K562 (cell line): Measurements from ENCODE around the gene SCN1B. TPM values are rescaled to one million over a fixed set of nuclear protein-coding genes. Genes with fewer than 3 reads are reported as not detected.

Experiments
- ATAC-seq: fragments of 200-7000 bp; cut with Tn5 transposase; 3 replicates; pipeline ENCODE4 v1.9.1; 2020; ENCODE audit warnings: moderate library complexity
- BruUV-seq: library from RNA; stranded (reverse); fragments of 400-500 nt; replicated peaks from 2 replicates; lab custom pipeline; 2021; lab: Mats Ljungman, UMichigan
- CTCF ChIA-PET: fragments of 300-600 bp; formaldehyde crosslinking; extraction: SDS; loops from one replicate; lab custom pipeline; 2021; ENCODE audit warnings: low intra/inter-chr PET ratio; lab: Yijun Ruan, JAX
- POLR2A ChIA-PET: fragments of 300-600, 350-650 bp; sonication (Branson Sonifier 250); formaldehyde crosslinking; extraction: SDS; loops from one replicate; lab custom pipeline; 2021; ENCODE audit warnings: antibody characterized with exemption, inconsistent platforms; lab: Yijun Ruan, JAX
- DNase-seq, 4 experiments: peaks; one replicate each; pipeline versions ENCODE4 v3.0.0 to v3.0.0-alpha.2; 2011 to 2018; ENCODE audit warnings: low spot score in 3 of 4, mixed read lengths in 3 of 4; ENCODE audit errors: extremely low read depth in 1 of 4
- FAIRE-seq: peaks from 2 replicates; lab custom pipeline; 2011; peaks lifted over from hg19 to GRCh38; lab: Jason Lieb, UNC
- H2AFZ ChIP-seq: 2 replicates; pipeline ENCODE4 v1.6.0; 2011; ENCODE audit warnings: low read depth, low read length, control low read depth, inconsistent platforms
- H3K27ac ChIP-seq: fragments of 200-600 bp; 3 replicates; pipeline ENCODE4 v1.8.0; 2011; ENCODE audit warnings: low read depth, mild to moderate bottlenecking, control low read depth, inconsistent platforms, low read length, moderate library complexity, mixed read lengths; ENCODE audit errors: extremely low read depth
- H3K27me3 ChIP-seq, 2 experiments: fragments of 300-600 bp in 1 of 2; 2 replicates in 1 of 2; 3 replicates in 1 of 2; pipeline versions ENCODE4 v1.6.0 to v1.8.0; 2011; ENCODE audit warnings: inconsistent platforms in 2 of 2, low read length in 2 of 2, mild to moderate bottlenecking in 1 of 2, mixed read lengths in 1 of 2, moderate library complexity in 1 of 2; ENCODE audit not compliant: control insufficient read depth in 2 of 2, insufficient read depth in 2 of 2
- H3K36me3 ChIP-seq: fragments of 300-600 bp; 3 replicates; pipeline ENCODE4 v1.8.0; 2011; ENCODE audit warnings: mild to moderate bottlenecking, low read length, inconsistent platforms; ENCODE audit not compliant: control insufficient read depth, insufficient read depth
- H3K4me1 ChIP-seq, 2 experiments: fragments of 200-600 bp in 1 of 2; replicated peaks in 1 of 2; 2 replicates in 1 of 2; 3 replicates in 1 of 2; pipeline versions ENCODE4 v1.5.1 to v1.8.0; 2011; ENCODE audit warnings: inconsistent platforms in 2 of 2, low read length in 2 of 2, mild to moderate bottlenecking in 1 of 2, mixed read lengths in 1 of 2, moderate library complexity in 1 of 2; ENCODE audit not compliant: control insufficient read depth in 2 of 2, insufficient read depth in 2 of 2
- H3K4me2 ChIP-seq: 2 replicates; pipeline ENCODE4 v1.6.1; 2011; ENCODE audit warnings: low read length, control low read depth, inconsistent platforms, mixed read lengths; ENCODE audit not compliant: insufficient read depth
- H3K4me3 ChIP-seq: fragments of 200-600 bp; sonication (generic), shearing (Covaris generic); 2 replicates; pipeline ENCODE4 v1.5.1; 2016; ENCODE audit warnings: control low read depth, inconsistent platforms
- H3K79me2 ChIP-seq: fragments of 200-600 bp; 3 replicates; pipeline ENCODE4 v1.8.0; 2011; ENCODE audit warnings: low read length, inconsistent platforms; ENCODE audit not compliant: control insufficient read depth, insufficient read depth
- H3K9ac ChIP-seq, 2 experiments: 2 replicates each; pipeline versions ENCODE4 v1.6.0 to v1.6.1; 2011; ENCODE audit warnings: low read depth in 2 of 2, low read length in 2 of 2, control low read depth in 1 of 2, inconsistent platforms in 1 of 2, mild to moderate bottlenecking in 1 of 2, mixed read lengths in 1 of 2; ENCODE audit not compliant: insufficient read depth in 1 of 2
- H3K9me1 ChIP-seq: one replicate; pipeline ENCODE4 v1.6.0; 2011; ENCODE audit warnings: inconsistent platforms, mild to moderate bottlenecking, low read length, moderate library complexity; ENCODE audit not compliant: control insufficient read depth, insufficient read depth
- H3K9me3 ChIP-seq: replicated peaks from 2 replicates; pipeline ENCODE4 v1.5.1; 2011; ENCODE audit warnings: low read depth, low read length, inconsistent platforms; ENCODE audit not compliant: control insufficient read depth, insufficient read depth
- H4K20me1 ChIP-seq: replicated peaks from 2 replicates; pipeline ENCODE4 v1.6.1; 2011; ENCODE audit warnings: low read length, inconsistent platforms, mixed read lengths; ENCODE audit not compliant: control insufficient read depth, insufficient read depth
- ATF6 ChIP-seq: sonication (generic); formaldehyde crosslinking; IDR thresholded peaks from 2 replicates; pipeline ENCODE4 v1.4.0; 2020; ENCODE audit warnings: mild to moderate bottlenecking, missing genetic modification reagents
- CTCF ChIP-seq, 3 experiments: IDR thresholded peaks in 2 of 3; conservative IDR thresholded peaks in 1 of 3; 2 replicates each; pipeline ENCODE4 v1.5.1; 2011 to 2012; ENCODE audit warnings: low read length in 3 of 3, mild to moderate bottlenecking in 3 of 3, control low read depth in 2 of 3, improper control_type of control experiment in 1 of 3, inconsistent platforms in 1 of 3, low read depth in 1 of 3, mixed read lengths in 1 of 3, moderate library complexity in 1 of 3; ENCODE audit not compliant: insufficient read depth in 2 of 3
- GATA2 ChIP-seq: sonication (generic); formaldehyde crosslinking; IDR thresholded peaks from 2 replicates; pipeline ENCODE4 v1.4.0; 2020; ENCODE audit warnings: mild to moderate bottlenecking, missing genetic modification reagents
- KLF16 ChIP-seq: IDR thresholded peaks from 2 replicates; pipeline ENCODE4 v1.6.1; 2016; ENCODE audit warnings: antibody characterized with exemption
- NELFE ChIP-seq: IDR thresholded peaks from 2 replicates; pipeline ENCODE4 v1.6.1; 2011; ENCODE audit warnings: mild to moderate bottlenecking; ENCODE audit not compliant: insufficient read depth, insufficient read length
- NFATC3 ChIP-seq: fragments of 450-650 bp; IDR thresholded peaks from 2 replicates; pipeline ENCODE4 v1.6.1; 2017; ENCODE audit warnings: mild to moderate bottlenecking
- POLR2AphosphoS2 ChIP-seq: IDR thresholded peaks from 2 replicates; pipeline ENCODE4 v1.6.1; 2012; ENCODE audit warnings: low read length, improper control_type of control experiment
- RBM15 ChIP-seq: fragments of 200-400 bp; formaldehyde crosslinking; IDR thresholded peaks from 2 replicates; pipeline ENCODE4 v1.6.1; 2018; ENCODE audit warnings: mild to moderate bottlenecking, low read length, moderate library complexity; ENCODE audit not compliant: insufficient read depth
- SAP30 ChIP-seq: fragments of 200-600 bp; sonication (generic); IDR thresholded peaks from 2 replicates; pipeline ENCODE4 v1.6.1; 2012; ENCODE audit warnings: borderline replicate concordance, low read depth, mild to moderate bottlenecking, moderate library complexity, low read length, control low read depth, inconsistent platforms; ENCODE audit not compliant: insufficient read depth, poor library complexity, severe bottlenecking
- ZNF79 ChIP-seq: fragments of 250-450 bp; sonication (Bioruptor Pico); IDR thresholded peaks from 2 replicates; pipeline ENCODE4 v1.4.0; 2020; ENCODE audit warnings: low read depth, mild to moderate bottlenecking, moderate library complexity
- WGBS: fragments of 100-300 bp; shearing (Covaris generic); methylation state at CpG from one replicate; pipeline ENCODE4 v1.1.6; 2016; ENCODE audit warnings: low coverage, mixed read lengths; ENCODE audit not compliant: insufficient coverage; ENCODE audit errors: missing lambda C conversion rate; 5-methylcytosine and 5-hydroxymethylcytosine counted together
- in situ Hi-C: fragments of 300-500 bp; cut with MboI; formaldehyde crosslinking; loops from 4 replicates; pipeline ENCODE4 v1.15.0; 2018; ENCODE audit warnings: inconsistent platforms, mixed read lengths
- intact Hi-C: fragments of 100-400 bp; cut with micrococcal nuclease; formaldehyde crosslinking; loops from 2 replicates; pipeline ENCODE4 v1.14.2; 2022
- polyA plus RNA-seq, 8 experiments: library from polyadenylated mRNA; depleted of rRNA in 4 of 8; stranded (reverse) in 5 of 8; unstranded in 3 of 8; fragments of >200 nt; fragmentation: Nextera tagmentation in 2 of 8; fragmentation: Illumina TruSeq in 1 of 8; extraction: Ambion mirVana in 2 of 8; extraction: Trizol in 1 of 8; gene quantifications; 2 replicates each; pipeline versions ENCODE4 v1.2.1 to v1.2.3, GENCODE V29; 2011 to 2014; ENCODE audit warnings: inconsistent platforms in 1 of 8, missing spikeins in 1 of 8
- total RNA-seq, 7 experiments: library from RNA; depleted of rRNA in 6 of 7; stranded (reverse); fragments of >200 nt in 6 of 7; fragmentation: Illumina TruSeq in 2 of 7; extraction: Trizol in 2 of 7; gene quantifications; 2 replicates each; pipeline versions ENCODE4 v1.2.1 to v1.2.3, GENCODE V29; 2011 to 2021; ENCODE audit warnings: low replicate concordance in 1 of 7

The SCN1B gene
- total and polyA plus RNA-seq, 9 of the 15 experiments (the other 6 are each of a cell fraction or from before 2014, with no cell fraction given): 0.03 to 2.5 (median 0.91) TPM

GRCh38 chr19:35055715-35056179 is 25.5 kb downstream of the SCN1B start:
- ChIA-PET CTCF (no interaction called here), POLR2A (interaction anchor here (1.4 kb wide), 1 partner anchor 9 kb away, joined by 6 read pairs; no protein-coding TSS in a partner anchor)
- no TSS peak for BruUV-seq
- DNase-seq (peak in 3 of 4 experiments; percentile 42 to 56 (median 46)), FAIRE-seq (peak; percentile 71), ATAC-seq (peak; percentile 94)
- H4K20me1 ChIP-seq: no peaks in the 10 kb centered on the region
- no peak overlapping the region for H3K27ac ChIP-seq
- H3K4me3 ChIP-seq: no peak overlapping the region
- no peaks in the 10 kb centered on the region for H3K79me2 ChIP-seq
- no peak overlapping the region for H3K9ac ChIP-seq
- no peaks in the 10 kb centered on the region for H3K36me3 ChIP-seq
- H3K4me2 ChIP-seq: no peak overlapping the region
- no peaks in the 10 kb centered on the region for H3K9me3 ChIP-seq
- intact Hi-C loops (no loop called here), in situ Hi-C loops (no loop called here)
- no peak overlapping the region for H2AFZ ChIP-seq
- H3K9me1 ChIP-seq: no peaks in the 10 kb centered on the region
- WGBS: 0% methylated on average over 2 of the region's 3 CpGs
- peaks cover 2 to 19% of the 10 kb centered on the region in 2 experiments; a peak in 2 of 5 replicates for H3K27me3 ChIP-seq
- H3K4me1 ChIP-seq: peaks cover 0 to 14% of the 10 kb centered on the region in 2 experiments; a peak in 2 of 5 replicates
- TF ChIP-seq KLF16: no peak
- TF ChIP-seq ATF6 (CRISPR knock-in tag): no peak
- TF ChIP-seq NFATC3: no peak
- TF ChIP-seq POLR2AphosphoS2: no peak
- no peak for TF ChIP-seq ZNF79 (CRISPR knock-in tag)
- no peak for TF ChIP-seq NELFE
- no peak for TF ChIP-seq RBM15
- TF ChIP-seq GATA2 (CRISPR knock-in tag): peak; percentile 42; the same call in 1 of the 2 replicates
- peak; percentile 66 to 75 (median 70) for TF ChIP-seq CTCF (IDR thresholded peaks at IDR 0.05 in 2 of 3, conservative IDR thresholded peaks at IDR 0.05 in 1 of 3; ENCODE audit: insufficient read depth in 2 of 3, low read depth in 1 of 3, low read length in 3 of 3)
- TF ChIP-seq SAP30: no peak
